Stimulated activated CD4-positive, alpha-beta T cell treated with anti-CD3 and anti-CD28 coated beads, Interleukin-4, amount 100 ng/mL, for 4 hours (primary cell): Measurements from ENCODE around the gene ANKFN1.

ENCODE experiments used
- DNase-seq, 2 experiments: peaks; one replicate each; pipeline ENCODE4 v3.0.0-alpha.2; 2020

Gene ANKFN1

GRCh38 chr17:56144223-56144622, 9.1 kb upstream of the ANKFN1 start:
- DNase-seq = no peak

DNA sequence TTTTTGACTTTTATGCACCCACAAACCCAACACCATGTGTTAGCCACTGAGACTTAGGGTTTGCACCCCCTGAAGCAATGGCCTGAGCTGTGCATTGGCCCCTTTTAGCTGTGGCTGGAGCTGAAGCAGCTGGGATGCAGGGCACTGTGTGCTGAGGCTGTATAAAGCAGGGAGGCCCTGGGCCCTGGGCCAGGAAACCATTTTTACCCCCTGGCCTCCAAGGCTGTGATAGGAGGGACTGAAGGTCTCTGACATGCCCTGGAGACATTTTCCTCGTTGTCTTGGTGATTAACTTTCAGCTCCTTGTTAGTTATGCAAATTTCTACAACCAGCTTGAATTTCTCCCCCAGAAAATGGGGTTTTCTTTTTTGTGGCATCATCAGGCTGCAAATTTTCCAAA, 6.7 kb upstream of the ANKFN1 start:
- no peak for DNase-seq

DNA sequence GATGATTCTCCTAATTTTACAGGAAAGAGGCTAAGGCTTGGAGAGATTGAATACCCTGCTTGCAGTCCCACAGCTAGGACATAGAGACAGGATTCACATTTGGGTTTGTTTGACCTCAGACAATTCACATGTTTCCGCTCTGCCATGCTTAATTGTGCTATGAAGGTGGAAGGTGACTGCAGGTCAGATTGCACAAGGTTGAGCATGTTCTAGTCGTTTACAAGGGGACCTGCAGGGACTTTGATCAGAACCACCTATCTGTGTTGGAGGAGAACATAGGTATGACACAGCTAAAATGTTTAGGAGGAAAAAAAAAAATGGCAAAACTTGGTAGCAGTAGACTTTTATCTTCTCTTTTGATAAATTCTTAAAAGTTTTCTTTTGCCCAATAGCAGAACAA, 4.9 kb upstream of the ANKFN1 start:
- no peak for DNase-seq

DNA sequence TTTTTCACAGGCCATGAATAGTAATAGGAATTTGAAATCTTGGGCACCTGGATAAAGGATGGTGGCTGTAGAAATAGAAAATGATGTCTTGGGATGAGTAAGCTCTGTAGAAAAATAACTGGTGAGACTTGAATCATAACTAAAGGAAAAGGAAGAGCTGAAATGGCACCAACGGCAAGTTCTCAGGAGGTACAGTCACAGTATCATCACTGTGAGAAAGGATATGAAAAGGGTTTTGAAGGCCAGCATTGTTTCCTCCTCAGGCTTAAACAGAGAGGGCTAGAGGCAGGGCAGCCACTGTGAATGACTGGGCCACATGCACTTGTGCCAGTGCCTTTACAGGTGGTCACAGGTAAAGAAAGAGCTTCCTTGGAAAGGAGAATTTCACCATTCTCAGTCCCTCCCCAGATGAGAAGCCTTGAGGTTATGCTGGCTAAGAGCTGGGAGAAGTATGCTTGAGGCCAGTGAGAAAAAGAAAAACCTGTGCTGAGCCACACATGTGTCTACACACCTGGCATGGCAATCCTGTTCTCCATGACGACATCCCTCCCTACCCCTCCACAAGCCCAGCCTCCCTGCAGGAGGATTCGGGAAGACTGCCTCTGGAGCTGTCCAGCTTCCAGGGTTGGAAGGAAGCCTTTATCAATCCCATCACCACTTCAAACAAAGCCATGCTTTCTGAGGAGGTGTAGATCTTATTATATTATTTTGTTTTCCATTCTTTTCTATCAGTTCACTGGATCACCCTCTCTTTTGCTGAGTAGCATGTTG, 3.8 kb upstream of the ANKFN1 start:
- no peak for DNase-seq

GRCh38 chr17:56150649-56151048, 2.6 kb upstream of the ANKFN1 start:
- no peak for DNase-seq

GRCh38 chr17:56157845-56158244, 4.6 kb downstream of the ANKFN1 start:
- no peak for DNase-seq

- no peak for DNase-seq
Measured at GRCh38 chr17:56158344-56158743, 5.1 kb downstream of the ANKFN1 start.

GRCh38 chr17:56158915-56159825, 5.9 kb downstream of the ANKFN1 start:
- DNase-seq = no peak

GRCh38 chr17:56159826-56160380, 6.6 kb downstream of the ANKFN1 start:
- no peak for DNase-seq

DNA sequence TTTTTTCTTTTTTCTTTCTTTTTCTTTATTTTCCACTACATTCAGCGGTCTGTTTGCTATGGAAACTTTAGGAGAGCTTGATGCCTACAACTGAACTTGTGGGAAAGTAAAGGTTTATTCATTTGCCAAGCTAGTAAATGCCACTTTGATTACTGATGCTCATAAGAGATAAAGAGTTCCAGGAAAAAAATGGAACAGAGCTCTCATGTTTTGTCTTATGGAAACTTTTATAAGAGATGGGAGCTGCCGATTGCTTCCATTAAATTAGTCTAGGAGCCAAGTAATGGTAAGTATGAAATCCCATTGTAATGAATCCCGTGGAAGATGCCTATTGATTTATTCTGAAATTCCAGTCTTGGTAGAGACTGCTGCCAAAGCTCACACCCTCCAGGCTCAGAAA, 7.1 kb downstream of the ANKFN1 start:
- no peak for DNase-seq

GRCh38 chr17:56165072-56165641, 11.9 kb downstream of the ANKFN1 start:
- no peak for DNase-seq

DNA sequence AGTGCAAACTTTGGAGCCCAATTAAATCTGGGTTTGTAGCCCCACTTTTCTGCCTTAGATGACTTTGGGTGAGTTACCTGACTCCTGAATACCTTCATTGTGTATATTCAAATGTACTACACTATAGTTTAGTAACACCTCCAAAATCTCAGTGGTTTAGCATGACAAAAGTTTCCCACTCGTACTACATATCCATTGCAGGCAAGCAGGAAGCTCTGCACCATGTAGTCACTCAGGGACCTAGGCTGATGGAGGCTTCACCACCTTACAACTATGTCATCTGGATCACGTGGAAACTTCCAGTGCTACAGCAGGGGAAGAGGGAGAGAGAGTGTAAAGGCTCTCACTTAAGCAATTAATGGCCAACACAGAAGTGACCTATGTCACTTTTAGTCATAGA, 14.2 kb downstream of the ANKFN1 start:
- no peak for DNase-seq

DNA sequence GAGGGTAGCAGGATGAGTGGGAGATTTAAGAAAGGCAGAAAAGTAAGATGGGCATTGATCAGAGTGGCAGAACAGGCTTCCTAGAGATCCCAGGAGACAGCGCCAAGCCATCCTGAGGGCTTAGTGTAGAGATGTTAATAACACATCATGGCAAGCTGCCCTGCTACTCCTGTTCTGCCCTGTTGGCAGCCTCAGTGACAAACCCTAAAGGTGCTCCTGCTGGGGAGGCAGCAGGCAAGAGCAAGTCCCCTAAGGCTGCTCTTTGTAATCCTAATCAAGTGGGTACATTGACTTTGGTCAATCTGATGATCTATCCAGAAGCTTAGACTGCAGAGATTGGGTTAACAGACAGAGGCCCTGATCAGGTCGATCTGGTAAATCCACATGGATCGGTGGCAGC, 16.3 kb downstream of the ANKFN1 start:
- no peak for DNase-seq

- no peak for DNase-seq
Measured at GRCh38 chr17:56171186-56171959, 18.1 kb downstream of the ANKFN1 start.

GRCh38 chr17:56172517-56172982, 19.3 kb downstream of the ANKFN1 start:
- DNase-seq = no peak

- DNase-seq = no peak
Measured at GRCh38 chr17:56173026-56173425, 19.8 kb downstream of the ANKFN1 start.

DNA sequence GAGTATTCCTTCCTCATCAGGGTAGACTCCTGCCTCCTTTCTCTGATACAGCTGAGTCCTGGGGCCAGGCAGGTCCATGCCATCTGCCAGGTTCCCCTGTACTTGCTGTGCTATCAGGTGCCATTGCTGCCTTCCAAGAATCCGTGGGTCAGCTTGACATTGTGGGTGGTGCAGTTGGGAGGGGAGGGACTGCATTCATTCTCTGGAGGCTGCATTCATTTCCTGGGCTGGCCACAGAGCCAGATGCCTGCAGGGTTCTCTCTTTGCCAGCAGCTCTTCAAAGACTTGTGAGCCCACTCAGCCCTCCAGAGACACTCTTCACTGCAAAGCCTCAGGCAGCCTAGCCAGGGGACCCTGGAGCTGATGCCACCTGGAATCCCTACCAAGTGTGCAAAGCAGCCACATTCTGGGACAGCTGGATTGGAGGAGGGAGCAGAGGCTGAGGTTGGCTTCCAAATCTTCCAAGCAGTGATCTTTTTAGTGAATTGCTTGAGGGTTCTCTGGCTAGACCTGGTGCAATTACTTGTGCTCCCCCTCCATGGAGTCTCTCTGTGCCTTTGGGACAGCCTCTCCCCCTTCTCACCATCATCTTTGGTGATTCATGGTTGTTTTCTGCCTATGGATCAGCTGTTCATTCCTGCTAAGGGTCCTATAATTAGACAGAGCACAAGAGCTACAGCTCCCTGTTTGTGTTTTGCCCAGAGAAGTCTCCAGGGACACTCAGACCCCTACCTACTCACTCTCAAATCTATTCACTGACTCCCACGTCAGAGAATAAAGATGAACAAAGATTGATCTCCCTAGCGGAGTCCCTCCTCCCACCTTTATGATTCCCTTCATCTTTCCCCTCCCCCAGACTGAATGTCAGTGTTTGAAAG, 20.9 kb downstream of the ANKFN1 start:
- DNase-seq = no peak

DNA sequence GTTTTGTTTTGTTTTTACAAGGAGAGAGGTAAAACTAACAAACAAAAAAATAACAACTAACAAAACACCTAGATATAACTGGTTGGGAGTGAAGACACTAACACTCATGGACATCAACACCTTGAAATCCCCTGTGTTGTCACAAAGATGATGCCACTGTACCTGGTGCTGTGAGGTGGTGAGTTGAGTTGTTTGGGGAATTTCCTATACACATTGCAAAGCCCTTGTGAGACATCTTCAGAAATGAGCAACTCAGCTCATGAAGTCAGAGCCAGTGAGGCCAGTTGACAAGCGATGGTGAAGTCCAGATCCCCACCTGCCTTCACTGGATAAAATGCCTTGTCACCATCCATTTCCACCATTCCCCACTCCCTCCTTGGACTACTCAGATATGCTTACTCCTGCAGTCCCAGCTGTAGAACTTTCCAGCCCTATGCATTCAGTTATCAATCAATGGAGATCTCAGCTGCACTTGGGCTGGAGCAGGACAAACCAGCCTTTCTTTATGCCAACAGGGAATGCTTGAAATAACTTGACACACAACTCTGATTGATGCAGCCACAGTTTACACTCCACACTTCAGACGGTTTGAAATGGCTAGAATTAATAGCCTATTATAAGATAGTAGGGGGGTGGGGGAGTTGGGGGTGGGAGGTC, 22.2 kb downstream of the ANKFN1 start:
- DNase-seq = no peak

- no peak for DNase-seq
Measured at GRCh38 chr17:56176091-56176490, 22.8 kb downstream of the ANKFN1 start.

DNA sequence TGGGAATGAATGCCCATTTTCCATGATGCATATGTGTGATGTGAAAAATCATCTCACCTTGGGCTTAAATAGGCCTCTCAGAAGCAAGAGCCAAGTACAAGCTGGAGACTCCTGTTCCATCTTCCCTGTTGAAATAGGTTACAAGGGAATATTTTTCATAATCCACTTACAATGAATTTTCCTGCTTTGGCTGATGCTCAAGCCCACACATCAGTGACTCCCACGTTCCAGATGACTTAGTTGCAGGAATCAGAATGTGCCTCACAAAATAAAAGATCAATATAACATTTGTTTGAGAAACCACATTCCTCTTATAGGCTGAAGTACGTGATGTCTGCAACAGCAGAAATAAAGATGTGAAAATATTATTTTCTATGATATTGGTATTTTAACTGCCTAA, 24.1 kb downstream of the ANKFN1 start:
- DNase-seq = no peak

GRCh38 chr17:56178203-56178602, 24.9 kb downstream of the ANKFN1 start:
- DNase-seq = no peak
